Liver (tissue), 9 donors: ENCODE measurements around the gene PSMG4. TPM values are rescaled to one million over a fixed set of nuclear protein-coding genes. Genes with fewer than 3 reads are reported as not detected.

Experiments
- DNase-seq: peaks from one replicate; pipeline ENCODE4 v3.0.0-alpha.2; 2017; ENCODE audit warnings: low spot score
- H3K27ac ChIP-seq, 2 donors: one replicate each; pipeline ENCODE4 v1.7.0; 2013; ENCODE audit warnings: inconsistent platforms in 2 of 2, low read length in 2 of 2, control low read depth in 1 of 2, low read depth in 1 of 2, mild to moderate bottlenecking in 1 of 2
- H3K27me3 ChIP-seq, 4 donors: one replicate each; pipeline versions ENCODE4 v1.6.1 to v1.7.0; 2013; ENCODE audit warnings: low read length in 3 of 4, inconsistent platforms in 1 of 4, mild to moderate bottlenecking in 1 of 4, moderate library complexity in 1 of 4; ENCODE audit not compliant: control insufficient read depth in 4 of 4, insufficient read depth in 4 of 4
- H3K36me3 ChIP-seq, 4 donors: one replicate each; pipeline versions ENCODE4 v1.6.1 to v1.7.0; 2013; ENCODE audit warnings: low read length in 3 of 4, mild to moderate bottlenecking in 3 of 4, low read depth in 1 of 4, moderate library complexity in 1 of 4; ENCODE audit not compliant: control insufficient read depth in 4 of 4, insufficient read depth in 3 of 4
- H3K4me1 ChIP-seq, 4 donors: one replicate each; pipeline versions ENCODE4 v1.6.1 to v1.7.0; 2013; ENCODE audit warnings: low read length in 3 of 4, mild to moderate bottlenecking in 3 of 4, moderate library complexity in 1 of 4; ENCODE audit not compliant: control insufficient read depth in 4 of 4, insufficient read depth in 4 of 4
- H3K4me3 ChIP-seq, 3 donors: one replicate each; pipeline versions ENCODE4 v1.6.1 to v1.7.0; 2013; ENCODE audit warnings: low read length in 3 of 3, control low read depth in 1 of 3, low read depth in 1 of 3, mild to moderate bottlenecking in 1 of 3
- H3K9ac ChIP-seq, 2 donors: one replicate each; pipeline ENCODE4 v1.7.0; 2013; ENCODE audit warnings: low read length in 2 of 2, mild to moderate bottlenecking in 2 of 2, moderate library complexity in 2 of 2, control low read depth in 1 of 2, low read depth in 1 of 2
- H3K9me3 ChIP-seq, 4 donors: one replicate each; pipeline versions ENCODE4 v1.6.1 to v1.7.0; 2013; ENCODE audit warnings: low read length in 3 of 4; ENCODE audit not compliant: control insufficient read depth in 4 of 4
- FOXA1 ChIP-seq: IDR thresholded peaks from 2 replicates; pipeline ENCODE4 v1.6.1; 2016; ENCODE audit warnings: antibody characterized with exemption
- FOXA2 ChIP-seq: IDR thresholded peaks from 2 replicates; pipeline ENCODE4 v1.6.1; 2016; ENCODE audit warnings: antibody characterized with exemption
- HNF4A ChIP-seq, 2 donors: conservative IDR thresholded peaks; 2 replicates each; pipeline ENCODE4 v1.6.1; 2016; ENCODE audit warnings: antibody characterized with exemption in 2 of 2, mild to moderate bottlenecking in 2 of 2
- HNF4G ChIP-seq: IDR thresholded peaks from 2 replicates; pipeline ENCODE4 v1.6.1; 2016; ENCODE audit warnings: antibody characterized with exemption
- NR2F2 ChIP-seq: IDR thresholded peaks from 2 replicates; pipeline ENCODE4 v1.6.1; 2016; ENCODE audit warnings: antibody characterized with exemption
- RAD21 ChIP-seq, 2 donors: IDR thresholded peaks; 2 replicates each; pipeline ENCODE4 v1.6.1; 2016; ENCODE audit warnings: antibody characterized with exemption in 2 of 2, mild to moderate bottlenecking in 2 of 2
- RXRA ChIP-seq, 2 donors: IDR thresholded peaks; 2 replicates each; pipeline ENCODE4 v1.6.1; 2017 to 2018; ENCODE audit warnings: antibody characterized with exemption in 2 of 2, mild to moderate bottlenecking in 1 of 2
- SP1 ChIP-seq: IDR thresholded peaks from 2 replicates; pipeline ENCODE4 v1.6.1; 2018; ENCODE audit warnings: antibody characterized with exemption, mild to moderate bottlenecking
- YY1 ChIP-seq: IDR thresholded peaks from 2 replicates; pipeline ENCODE4 v1.6.1; 2016; ENCODE audit warnings: antibody characterized with exemption, mild to moderate bottlenecking
- WGBS: extraction: QIAGEN DNeasy Blood & Tissue Kit; methylation state at CpG from one replicate; pipeline ENCODE4 v1.1.7; 2013; 5-methylcytosine and 5-hydroxymethylcytosine counted together
- polyA plus RNA-seq, 2 donors: library from polyadenylated mRNA; stranded (reverse) in 1 of 2; unstranded in 1 of 2; fragments of 200-250 nt in 1 of 2; fragments of >200 nt in 1 of 2; fragmentation: Nextera tagmentation in 1 of 2; extraction: Ambion mirVana in 1 of 2; gene quantifications; one replicate each; pipeline versions ENCODE4 v1.2.1 to v1.2.3, GENCODE V29; 2013 to 2015
- total RNA-seq, 2 donors: library from RNA; depleted of rRNA; stranded (reverse); fragments of >200 nt; gene quantifications; one replicate each; pipeline ENCODE4 v1.2.3, GENCODE V29; 2014
- TF ChIP-seq, protein P1 (sequence below): fragments of 150-350 bp; IDR thresholded peaks from 2 replicates; pipeline ENCODE4 v1.5.1; 2017; ENCODE audit warnings: improper control_type of control experiment, low read depth, low read length; ENCODE audit not compliant: missing input control
- TF ChIP-seq, protein P2 (sequence below): IDR thresholded peaks from 2 replicates; pipeline ENCODE4 v1.6.1; 2016; ENCODE audit warnings: antibody characterized with exemption, mild to moderate bottlenecking
- TF ChIP-seq, protein P3 (sequence below): IDR thresholded peaks from 2 replicates; pipeline ENCODE4 v1.6.1; 2016; ENCODE audit warnings: antibody characterized with exemption
- TF ChIP-seq, protein P4 (sequence below): IDR thresholded peaks from 2 replicates; pipeline ENCODE4 v1.6.1; 2016; ENCODE audit warnings: antibody characterized with exemption
- donor health status: healthy.
- donor health status: healthy.
- donor health status: healthy.
- donor health status: healthy.
- donor health status: healthy.

The PSMG4 gene
- total and polyA plus RNA-seq, 4 donors = 10.7 to 28.5 (median 15.1) TPM

DNA sequence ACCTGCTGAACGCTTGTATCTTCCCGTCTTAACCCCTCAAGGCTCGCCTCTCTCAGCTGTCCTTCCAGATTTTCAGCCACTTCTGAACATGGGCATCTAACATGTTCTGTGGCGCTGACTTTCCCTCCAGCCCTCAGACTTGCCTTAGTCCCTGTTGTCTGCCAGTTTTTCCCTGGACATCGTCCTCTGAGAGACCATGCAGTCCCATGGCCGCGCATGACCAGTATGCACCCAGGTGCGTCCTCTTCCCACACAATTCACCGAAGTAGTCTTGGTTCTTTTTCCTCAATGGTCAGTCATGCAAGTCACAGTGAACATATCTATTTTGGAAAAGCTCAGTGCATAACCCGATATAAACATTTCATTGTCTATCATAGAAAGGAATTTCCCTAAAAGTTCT lies 40.5 kb upstream of the PSMG4 start:
- Histone ChIP-seq H3K9me3 (no peaks in the 10 kb centered on the region), H3K27me3 (peaks cover 0 to 5% (median 0%) of the 10 kb centered on the region in 4 donors), H3K9ac (no peak overlapping the region), H3K4me1 (no peaks in the 10 kb centered on the region), H3K27ac (no peak overlapping the region), H3K36me3 (peaks cover 0 to 2% (median 0%) of the 10 kb centered on the region in 4 donors), H3K4me3 (no peak overlapping the region)
- TF ChIP-seq, protein P1, sequence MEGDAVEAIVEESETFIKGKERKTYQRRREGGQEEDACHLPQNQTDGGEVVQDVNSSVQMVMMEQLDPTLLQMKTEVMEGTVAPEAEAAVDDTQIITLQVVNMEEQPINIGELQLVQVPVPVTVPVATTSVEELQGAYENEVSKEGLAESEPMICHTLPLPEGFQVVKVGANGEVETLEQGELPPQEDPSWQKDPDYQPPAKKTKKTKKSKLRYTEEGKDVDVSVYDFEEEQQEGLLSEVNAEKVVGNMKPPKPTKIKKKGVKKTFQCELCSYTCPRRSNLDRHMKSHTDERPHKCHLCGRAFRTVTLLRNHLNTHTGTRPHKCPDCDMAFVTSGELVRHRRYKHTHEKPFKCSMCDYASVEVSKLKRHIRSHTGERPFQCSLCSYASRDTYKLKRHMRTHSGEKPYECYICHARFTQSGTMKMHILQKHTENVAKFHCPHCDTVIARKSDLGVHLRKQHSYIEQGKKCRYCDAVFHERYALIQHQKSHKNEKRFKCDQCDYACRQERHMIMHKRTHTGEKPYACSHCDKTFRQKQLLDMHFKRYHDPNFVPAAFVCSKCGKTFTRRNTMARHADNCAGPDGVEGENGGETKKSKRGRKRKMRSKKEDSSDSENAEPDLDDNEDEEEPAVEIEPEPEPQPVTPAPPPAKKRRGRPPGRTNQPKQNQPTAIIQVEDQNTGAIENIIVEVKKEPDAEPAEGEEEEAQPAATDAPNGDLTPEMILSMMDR = no peak
- TF ChIP-seq FOXA2 (no peak), RXRA (IDR thresholded peaks at IDR 0.05) (no peak), RAD21 (IDR thresholded peaks at IDR 0.05) (no peak), HNF4G (no peak), SP1 (no peak), HNF4A (conservative IDR thresholded peaks at IDR 0.05) (no peak)
- TF ChIP-seq, protein P2, sequence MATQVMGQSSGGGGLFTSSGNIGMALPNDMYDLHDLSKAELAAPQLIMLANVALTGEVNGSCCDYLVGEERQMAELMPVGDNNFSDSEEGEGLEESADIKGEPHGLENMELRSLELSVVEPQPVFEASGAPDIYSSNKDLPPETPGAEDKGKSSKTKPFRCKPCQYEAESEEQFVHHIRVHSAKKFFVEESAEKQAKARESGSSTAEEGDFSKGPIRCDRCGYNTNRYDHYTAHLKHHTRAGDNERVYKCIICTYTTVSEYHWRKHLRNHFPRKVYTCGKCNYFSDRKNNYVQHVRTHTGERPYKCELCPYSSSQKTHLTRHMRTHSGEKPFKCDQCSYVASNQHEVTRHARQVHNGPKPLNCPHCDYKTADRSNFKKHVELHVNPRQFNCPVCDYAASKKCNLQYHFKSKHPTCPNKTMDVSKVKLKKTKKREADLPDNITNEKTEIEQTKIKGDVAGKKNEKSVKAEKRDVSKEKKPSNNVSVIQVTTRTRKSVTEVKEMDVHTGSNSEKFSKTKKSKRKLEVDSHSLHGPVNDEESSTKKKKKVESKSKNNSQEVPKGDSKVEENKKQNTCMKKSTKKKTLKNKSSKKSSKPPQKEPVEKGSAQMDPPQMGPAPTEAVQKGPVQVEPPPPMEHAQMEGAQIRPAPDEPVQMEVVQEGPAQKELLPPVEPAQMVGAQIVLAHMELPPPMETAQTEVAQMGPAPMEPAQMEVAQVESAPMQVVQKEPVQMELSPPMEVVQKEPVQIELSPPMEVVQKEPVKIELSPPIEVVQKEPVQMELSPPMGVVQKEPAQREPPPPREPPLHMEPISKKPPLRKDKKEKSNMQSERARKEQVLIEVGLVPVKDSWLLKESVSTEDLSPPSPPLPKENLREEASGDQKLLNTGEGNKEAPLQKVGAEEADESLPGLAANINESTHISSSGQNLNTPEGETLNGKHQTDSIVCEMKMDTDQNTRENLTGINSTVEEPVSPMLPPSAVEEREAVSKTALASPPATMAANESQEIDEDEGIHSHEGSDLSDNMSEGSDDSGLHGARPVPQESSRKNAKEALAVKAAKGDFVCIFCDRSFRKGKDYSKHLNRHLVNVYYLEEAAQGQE = no peak
- TF ChIP-seq, protein P3, sequence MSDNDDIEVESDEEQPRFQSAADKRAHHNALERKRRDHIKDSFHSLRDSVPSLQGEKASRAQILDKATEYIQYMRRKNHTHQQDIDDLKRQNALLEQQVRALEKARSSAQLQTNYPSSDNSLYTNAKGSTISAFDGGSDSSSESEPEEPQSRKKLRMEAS = no peak
- 89% methylated on average over 10 of the region's 10 CpGs for WGBS
- DNase-seq = no peak

DNA sequence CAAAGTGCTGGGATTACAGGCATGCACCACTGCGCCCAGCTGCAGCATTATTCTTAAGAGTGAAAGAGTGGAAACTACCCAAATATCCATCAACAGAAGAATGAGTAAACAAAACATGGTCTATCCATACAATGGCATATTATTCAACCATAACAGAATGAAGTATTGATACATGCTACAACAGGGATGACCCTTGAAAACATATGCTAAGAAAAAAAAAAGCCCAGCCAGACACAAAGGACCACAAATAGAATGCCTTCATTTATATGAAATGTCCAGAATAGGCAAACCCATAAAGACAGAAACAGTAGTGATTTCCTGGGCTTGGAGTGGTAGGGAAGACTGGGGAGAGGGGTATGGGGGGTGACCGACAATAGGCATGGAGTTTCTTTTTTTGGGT lies 38.4 kb upstream of the PSMG4 start:
- Histone ChIP-seq H3K27ac (no peak overlapping the region), H3K4me3 (no peak overlapping the region), H3K27me3 (peaks cover 0 to 5% (median 0%) of the 10 kb centered on the region in 4 donors), H3K9ac (no peak overlapping the region), H3K36me3 (peaks cover 0 to 2% (median 0%) of the 10 kb centered on the region in 4 donors), H3K9me3 (no peaks in the 10 kb centered on the region), H3K4me1 (no peaks in the 10 kb centered on the region)
- DNase-seq = no peak
- TF ChIP-seq SP1 (no peak), NR2F2 (no peak), HNF4G (no peak), YY1 (no peak), FOXA1 (no peak), HNF4A (conservative IDR thresholded peaks at IDR 0.05) (no peak)
- TF ChIP-seq, protein P4, sequence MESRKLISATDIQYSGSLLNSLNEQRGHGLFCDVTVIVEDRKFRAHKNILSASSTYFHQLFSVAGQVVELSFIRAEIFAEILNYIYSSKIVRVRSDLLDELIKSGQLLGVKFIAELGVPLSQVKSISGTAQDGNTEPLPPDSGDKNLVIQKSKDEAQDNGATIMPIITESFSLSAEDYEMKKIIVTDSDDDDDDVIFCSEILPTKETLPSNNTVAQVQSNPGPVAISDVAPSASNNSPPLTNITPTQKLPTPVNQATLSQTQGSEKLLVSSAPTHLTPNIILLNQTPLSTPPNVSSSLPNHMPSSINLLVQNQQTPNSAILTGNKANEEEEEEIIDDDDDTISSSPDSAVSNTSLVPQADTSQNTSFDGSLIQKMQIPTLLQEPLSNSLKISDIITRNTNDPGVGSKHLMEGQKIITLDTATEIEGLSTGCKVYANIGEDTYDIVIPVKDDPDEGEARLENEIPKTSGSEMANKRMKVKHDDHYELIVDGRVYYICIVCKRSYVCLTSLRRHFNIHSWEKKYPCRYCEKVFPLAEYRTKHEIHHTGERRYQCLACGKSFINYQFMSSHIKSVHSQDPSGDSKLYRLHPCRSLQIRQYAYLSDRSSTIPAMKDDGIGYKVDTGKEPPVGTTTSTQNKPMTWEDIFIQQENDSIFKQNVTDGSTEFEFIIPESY = no peak
- TF ChIP-seq, protein P3 = no peak
- TF ChIP-seq, protein P2 = no peak
- WGBS = 90% methylated on average over 2 of the region's 2 CpGs
